ENCODE data around the gene PLA2G4E.

DNA sequence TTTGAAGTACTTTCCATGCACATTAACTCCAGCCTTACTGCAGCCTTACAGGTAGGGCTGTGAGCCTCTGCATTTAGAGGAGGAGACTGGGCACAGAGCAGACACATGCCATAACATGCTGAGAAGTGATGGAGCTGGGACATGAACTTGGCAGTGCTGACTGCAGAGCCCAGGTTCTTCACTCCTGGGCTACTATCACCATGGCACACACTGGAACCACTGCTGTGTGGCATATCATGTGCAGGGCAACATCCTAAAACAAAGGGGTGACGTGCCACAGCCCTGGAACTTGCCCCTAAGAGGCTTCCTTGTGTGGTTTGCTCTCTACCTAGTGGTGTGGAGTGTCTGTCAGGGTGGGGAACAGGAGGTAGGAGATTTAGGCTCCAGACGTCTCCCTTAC is 73.9 kb downstream of the PLA2G4E start:
- TF ChIP-seq, protein P1, sequence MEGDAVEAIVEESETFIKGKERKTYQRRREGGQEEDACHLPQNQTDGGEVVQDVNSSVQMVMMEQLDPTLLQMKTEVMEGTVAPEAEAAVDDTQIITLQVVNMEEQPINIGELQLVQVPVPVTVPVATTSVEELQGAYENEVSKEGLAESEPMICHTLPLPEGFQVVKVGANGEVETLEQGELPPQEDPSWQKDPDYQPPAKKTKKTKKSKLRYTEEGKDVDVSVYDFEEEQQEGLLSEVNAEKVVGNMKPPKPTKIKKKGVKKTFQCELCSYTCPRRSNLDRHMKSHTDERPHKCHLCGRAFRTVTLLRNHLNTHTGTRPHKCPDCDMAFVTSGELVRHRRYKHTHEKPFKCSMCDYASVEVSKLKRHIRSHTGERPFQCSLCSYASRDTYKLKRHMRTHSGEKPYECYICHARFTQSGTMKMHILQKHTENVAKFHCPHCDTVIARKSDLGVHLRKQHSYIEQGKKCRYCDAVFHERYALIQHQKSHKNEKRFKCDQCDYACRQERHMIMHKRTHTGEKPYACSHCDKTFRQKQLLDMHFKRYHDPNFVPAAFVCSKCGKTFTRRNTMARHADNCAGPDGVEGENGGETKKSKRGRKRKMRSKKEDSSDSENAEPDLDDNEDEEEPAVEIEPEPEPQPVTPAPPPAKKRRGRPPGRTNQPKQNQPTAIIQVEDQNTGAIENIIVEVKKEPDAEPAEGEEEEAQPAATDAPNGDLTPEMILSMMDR (IDR thresholded peaks at IDR 0.05): no peak
- TF ChIP-seq EP300 (IDR thresholded peaks at IDR 0.05): no peak
